CD14-positive monocyte (primary cell): ENCODE measurements around the gene CABCOCO1. TPM values are rescaled to one million over a fixed set of nuclear protein-coding genes. Genes with fewer than 3 reads are reported as not detected.

Experiments used
- DNase-seq, 3 donors: peaks; one replicate each; pipeline ENCODE4 v3.0.0-alpha.2; 2011 to 2022
- H2AFZ ChIP-seq: 2 replicates; pipeline ENCODE4 v1.6.0; 2012; ENCODE audit warnings: mild to moderate bottlenecking, low read depth, low read length, inconsistent platforms; ENCODE audit not compliant: insufficient read depth, poor library complexity, severe bottlenecking
- H3K27ac ChIP-seq, 2 donors: 1 replicate in 1 of 2; 2 replicates in 1 of 2; pipeline ENCODE4 v1.5.1; 2012 to 2013; ENCODE audit warnings: low read length in 2 of 2, control low read depth in 1 of 2, inconsistent platforms in 1 of 2, low read depth in 1 of 2, mild to moderate bottlenecking in 1 of 2
- H3K27me3 ChIP-seq, 2 donors: one replicate each; pipeline versions ENCODE4 v1.6.0 to v1.6.1; 2011 to 2013; ENCODE audit warnings: low read length in 2 of 2; ENCODE audit not compliant: control insufficient read depth in 2 of 2, insufficient read depth in 2 of 2
- H3K36me3 ChIP-seq, 2 donors: replicated peaks in 1 of 2; 1 replicate in 1 of 2; 2 replicates in 1 of 2; pipeline versions ENCODE4 v1.5.1 to v1.6.1; 2012 to 2013; ENCODE audit warnings: low read length in 2 of 2, control low read depth in 1 of 2, inconsistent platforms in 1 of 2, mild to moderate bottlenecking in 1 of 2; ENCODE audit not compliant: insufficient read depth in 2 of 2, control insufficient read depth in 1 of 2
- H3K4me1 ChIP-seq, 2 donors: 1 replicate in 1 of 2; 2 replicates in 1 of 2; pipeline versions ENCODE4 v1.5.1 to v1.6.1; 2012 to 2013; ENCODE audit warnings: low read length in 2 of 2, control low read depth in 1 of 2, inconsistent platforms in 1 of 2, mild to moderate bottlenecking in 1 of 2, moderate library complexity in 1 of 2; ENCODE audit not compliant: insufficient read depth in 2 of 2, control insufficient read depth in 1 of 2
- H3K4me2 ChIP-seq: replicated peaks from 2 replicates; pipeline ENCODE3; 2012; ENCODE audit warnings: low read length, moderate library complexity, mild to moderate bottlenecking; ENCODE audit not compliant: poor library complexity, severe bottlenecking; ENCODE audit errors: extremely low read depth
- H3K4me3 ChIP-seq, 3 experiments: fragments of 200-600 bp in 1 of 3; sonication (generic) in 1 of 3; replicated peaks in 1 of 3; 1 replicate in 2 of 3; 2 replicates in 1 of 3; pipeline ENCODE4 v1.5.1; 2011 to 2013; ENCODE audit warnings: low read length in 3 of 3, mild to moderate bottlenecking in 3 of 3, control low read depth in 2 of 3, low read depth in 2 of 3, inconsistent platforms in 1 of 3, moderate library complexity in 1 of 3
- H3K79me2 ChIP-seq: 2 replicates; pipeline ENCODE4 v1.6.0; 2012; ENCODE audit warnings: mild to moderate bottlenecking, control low read depth, inconsistent platforms, low read length, moderate library complexity; ENCODE audit not compliant: insufficient read depth
- H3K9ac ChIP-seq: 2 replicates; pipeline ENCODE4 v1.6.0; 2017; ENCODE audit warnings: low read length, mild to moderate bottlenecking; ENCODE audit not compliant: insufficient read depth, poor library complexity, severe bottlenecking
- H3K9me3 ChIP-seq, 2 donors: replicated peaks in 1 of 2; 1 replicate in 1 of 2; 2 replicates in 1 of 2; pipeline versions ENCODE4 v1.5.1 to v1.6.1; 2012 to 2013; ENCODE audit warnings: low read length in 2 of 2, control low read depth in 1 of 2; ENCODE audit not compliant: control insufficient read depth in 1 of 2, insufficient read depth in 1 of 2
- H4K20me1 ChIP-seq: 2 replicates; pipeline ENCODE4 v1.6.0; 2012; ENCODE audit warnings: mild to moderate bottlenecking, low read length, control low read depth, moderate library complexity; ENCODE audit not compliant: insufficient read depth
- H3K27ac Mint-ChIP-seq, 7 donors: one replicate each; pipeline ENCODE4 v1.8.0; 2020; ENCODE audit warnings: mild to moderate bottlenecking in 7 of 7, mixed read lengths in 7 of 7, moderate library complexity in 6 of 7, inconsistent platforms in 2 of 7
- H3K27me3 Mint-ChIP-seq, 3 donors: one replicate each; pipeline ENCODE4 v1.8.0; 2021 to 2022; ENCODE audit warnings: low read depth in 3 of 3, mild to moderate bottlenecking in 3 of 3, mixed read lengths in 3 of 3, moderate library complexity in 3 of 3, inconsistent platforms in 1 of 3
- H3K36me3 Mint-ChIP-seq, 2 donors: one replicate each; pipeline ENCODE4 v1.8.0; 2020; ENCODE audit warnings: mixed read lengths in 2 of 2, inconsistent platforms in 1 of 2, mild to moderate bottlenecking in 1 of 2
- H3K4me1 Mint-ChIP-seq: one replicate; pipeline ENCODE4 v1.8.0; 2020; ENCODE audit warnings: mild to moderate bottlenecking, mixed read lengths
- H3K4me3 Mint-ChIP-seq, 2 donors: one replicate each; pipeline ENCODE4 v1.8.0; 2020; ENCODE audit warnings: mild to moderate bottlenecking in 2 of 2, mixed read lengths in 2 of 2, moderate library complexity in 1 of 2
- H3K9me3 Mint-ChIP-seq, 7 donors: one replicate each; pipeline ENCODE4 v1.8.0; 2020 to 2022; ENCODE audit warnings: mixed read lengths in 7 of 7, mild to moderate bottlenecking in 6 of 7, moderate library complexity in 6 of 7, inconsistent platforms in 2 of 7
- CTCF ChIP-seq: fragments of 200-600 bp; IDR thresholded peaks from one replicate; pipeline ENCODE4 v1.8.0; 2022; ENCODE audit warnings: antibody characterized with exemption, mild to moderate bottlenecking
- WGBS: methylation state at CpG from one replicate; pipeline ENCODE4 v1.1.5; 2013; ENCODE audit warnings: missing lambda C conversion rate; ENCODE audit not compliant: insufficient coverage; 5-methylcytosine and 5-hydroxymethylcytosine counted together
- intact Hi-C, 2 donors: fragments of 100-400 bp; cut with micrococcal nuclease; formaldehyde crosslinking; loops; one replicate each; pipeline versions ENCODE4 v1.15.0 to v1.15.1; 2023
- polyA plus RNA-seq, 3 donors: library from polyadenylated mRNA; depleted of rRNA in 1 of 3; unstranded in 2 of 3; stranded (reverse) in 1 of 3; fragments of 300-500 nt in 2 of 3; fragments of >200 nt in 1 of 3; fragmentation: Illumina TruSeq in 2 of 3; gene quantifications; 1 replicate in 2 of 3; 2 replicates in 1 of 3; pipeline ENCODE4 v1.2.3, GENCODE V29; 2012 to 2021

Gene CABCOCO1
- polyA plus RNA-seq, 3 donors, result not detected

DNA sequence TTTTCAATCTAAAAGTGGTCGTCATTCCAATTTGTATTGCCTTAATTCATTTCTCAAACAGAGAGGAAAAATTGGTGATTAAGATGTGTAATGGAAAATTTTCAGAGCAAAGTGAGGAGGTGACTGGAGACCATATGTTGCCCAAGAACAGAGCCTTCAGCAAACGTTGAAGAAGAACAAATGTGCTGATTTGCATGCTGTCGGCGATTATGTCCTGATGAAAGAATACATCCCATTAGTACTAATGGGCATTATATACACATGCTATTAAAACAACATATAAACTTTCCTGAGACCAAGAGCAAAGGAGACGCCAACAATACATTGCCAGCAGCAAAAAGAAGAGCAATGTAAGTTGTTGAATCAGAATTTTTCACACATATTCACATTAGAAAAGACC lies 138.8 kb downstream of the CABCOCO1 start:
- 83% methylated on average over 1 of the region's 5 CpGs for WGBS
- Histone ChIP-seq H3K79me2 (no peaks in the 10 kb centered on the region), H4K20me1 (no peaks in the 10 kb centered on the region), H3K4me1 (peaks cover 0 to 4% of the 10 kb centered on the region in 2 donors), H3K9me3 (no peaks in the 10 kb centered on the region), H3K27me3 (no peaks in the 10 kb centered on the region), H3K36me3 (no peaks in the 10 kb centered on the region), H3K27ac (no peak overlapping the region), H2AFZ (no peak overlapping the region), H3K4me3 (no peak overlapping the region), H3K4me2 (no peak overlapping the region), H3K9ac (no peak overlapping the region)
- no peak for DNase-seq
- H3K27me3 Mint-ChIP-seq, result peaks cover 0 to 2% (median 0%) of the 10 kb centered on the region in 3 donors
- peaks cover 0 to 8% (median 0%) of the 10 kb centered on the region in 7 donors for H3K9me3 Mint-ChIP-seq
- H3K4me1 Mint-ChIP-seq, result peaks cover 6% of the 10 kb centered on the region
- H3K36me3 Mint-ChIP-seq, result no peaks in the 10 kb centered on the region
- no peak overlapping the region for H3K4me3 Mint-ChIP-seq
- intact Hi-C loops, result no loop called here
- no peak overlapping the region for H3K27ac Mint-ChIP-seq
- TF ChIP-seq CTCF, result no peak

- DNase-seq, result no peak
- Histone ChIP-seq H3K27ac (no peak overlapping the region), H3K36me3 (no peaks in the 10 kb centered on the region), H3K9ac (no peak overlapping the region), H3K4me3 (no peak overlapping the region), H3K9me3 (no peaks in the 10 kb centered on the region), H3K4me2 (no peak overlapping the region), H3K4me1 (peaks cover 0 to 4% of the 10 kb centered on the region in 2 donors), H3K79me2 (no peaks in the 10 kb centered on the region), H2AFZ (no peak overlapping the region), H4K20me1 (no peaks in the 10 kb centered on the region), H3K27me3 (no peaks in the 10 kb centered on the region)
- Mint-ChIP-seq H3K9me3 (peaks cover 0 to 8% (median 0%) of the 10 kb centered on the region in 7 donors), H3K4me1 (peaks cover 6% of the 10 kb centered on the region), H3K4me3 (no peak overlapping the region), H3K36me3 (no peaks in the 10 kb centered on the region), H3K27ac (no peak overlapping the region), H3K27me3 (peaks cover 0 to 2% (median 0%) of the 10 kb centered on the region in 3 donors)
- TF ChIP-seq CTCF, result no peak
- intact Hi-C loops, result no loop called here
- WGBS, result 100% methylated on average over 2 of the region's 3 CpGs
Measured at GRCh38 chr10:61803269-61803668, 140.5 kb downstream of the CABCOCO1 start.
